ENCODE results near the gene PLAAT5.

Gene PLAAT5

GRCh38 chr11:63516109-63516508 is 25.1 kb upstream of the PLAAT5 start:
- TF ChIP-seq PAX5 (IDR thresholded peaks at IDR 0.05; ENCODE audit: insufficient read depth, low read length, severe bottlenecking) (no peak), POLR2AphosphoS5 (IDR thresholded peaks at IDR 0.05; ENCODE audit: low read depth, low read length) (no peak), SPI1 (IDR thresholded peaks at IDR 0.05; ENCODE audit: low read depth, low read length) (no peak), POLR2A (IDR thresholded peaks at IDR 0.05; ENCODE audit: low read depth, low read length) (no peak), TAF1 (IDR thresholded peaks at IDR 0.05; ENCODE audit: low read depth, low read length) (no peak), POU2F2 (IDR thresholded peaks at IDR 0.05; ENCODE audit: low read depth, low read length) (no peak)
- no peak for FAIRE-seq
- no peak for DNase-seq (ENCODE audit: insufficient read length, low spot score)

- DNase-seq (ENCODE audit: insufficient read length, low spot score) (no peak), FAIRE-seq (no peak)
- TF ChIP-seq PAX5 (IDR thresholded peaks at IDR 0.05; ENCODE audit: insufficient read depth, low read length, severe bottlenecking) (no peak), SPI1 (IDR thresholded peaks at IDR 0.05; ENCODE audit: low read depth, low read length) (no peak), POU2F2 (IDR thresholded peaks at IDR 0.05; ENCODE audit: low read depth, low read length) (no peak), TAF1 (IDR thresholded peaks at IDR 0.05; ENCODE audit: low read depth, low read length) (no peak), POLR2AphosphoS5 (IDR thresholded peaks at IDR 0.05; ENCODE audit: low read depth, low read length) (no peak), POLR2A (IDR thresholded peaks at IDR 0.05; ENCODE audit: low read depth, low read length) (no peak)
Measured at GRCh38 chr11:63512816-63513215, 21.8 kb upstream of the PLAAT5 start.

GRCh38 chr11:63511048-63511748 is 20.2 kb upstream of the PLAAT5 start:
- no peak for FAIRE-seq
- TF ChIP-seq POLR2AphosphoS5 (IDR thresholded peaks at IDR 0.05; ENCODE audit: low read depth, low read length) = no peak
- no peak for TF ChIP-seq SPI1 (IDR thresholded peaks at IDR 0.05; ENCODE audit: low read depth, low read length)
- TF ChIP-seq PAX5 (IDR thresholded peaks at IDR 0.05; ENCODE audit: insufficient read depth, low read length, severe bottlenecking) = no peak
- TF ChIP-seq POU2F2 (IDR thresholded peaks at IDR 0.05; ENCODE audit: low read depth, low read length) = no peak
- DNase-seq (ENCODE audit: insufficient read length, low spot score) = no peak

- DNase-seq (ENCODE audit: insufficient read length, low spot score) = no peak
- FAIRE-seq = no peak
- TF ChIP-seq TAF1 (IDR thresholded peaks at IDR 0.05; ENCODE audit: low read depth, low read length) (no peak), POU2F2 (IDR thresholded peaks at IDR 0.05; ENCODE audit: low read depth, low read length) (no peak), POLR2AphosphoS5 (IDR thresholded peaks at IDR 0.05; ENCODE audit: low read depth, low read length) (no peak), SPI1 (IDR thresholded peaks at IDR 0.05; ENCODE audit: low read depth, low read length) (no peak), POLR2A (IDR thresholded peaks at IDR 0.05; ENCODE audit: low read depth, low read length) (no peak), PAX5 (IDR thresholded peaks at IDR 0.05; ENCODE audit: insufficient read depth, low read length, severe bottlenecking) (no peak)
Measured at GRCh38 chr11:63510360-63511047, 19.5 kb upstream of the PLAAT5 start.

- FAIRE-seq = no peak
- peak; percentile 33; the same call in 1 of the 2 replicates for TF ChIP-seq SPI1 (IDR thresholded peaks at IDR 0.05; ENCODE audit: low read depth, low read length)
- no peak for TF ChIP-seq POU2F2 (IDR thresholded peaks at IDR 0.05; ENCODE audit: low read depth, low read length)
Measured at GRCh38 chr11:63508745-63509144, 17.8 kb upstream of the PLAAT5 start.

GRCh38 chr11:63508009-63508408 is 17.0 kb upstream of the PLAAT5 start:
- FAIRE-seq = no peak
- TF ChIP-seq PAX5 (IDR thresholded peaks at IDR 0.05; ENCODE audit: insufficient read depth, low read length, severe bottlenecking) (no peak), POLR2AphosphoS5 (IDR thresholded peaks at IDR 0.05; ENCODE audit: low read depth, low read length) (no peak), POU2F2 (IDR thresholded peaks at IDR 0.05; ENCODE audit: low read depth, low read length) (no peak), TAF1 (IDR thresholded peaks at IDR 0.05; ENCODE audit: low read depth, low read length) (no peak), POLR2A (IDR thresholded peaks at IDR 0.05; ENCODE audit: low read depth, low read length) (no peak), SPI1 (IDR thresholded peaks at IDR 0.05; ENCODE audit: low read depth, low read length) (no peak)
- no peak for DNase-seq (ENCODE audit: insufficient read length, low spot score)

More at GRCh38 chr11:63508745-63509144, 17.8 kb upstream of the PLAAT5 start:
- DNase-seq (ENCODE audit: insufficient read length, low spot score) = no peak

- no peak for DNase-seq (ENCODE audit: insufficient read length, low spot score)
Measured at GRCh38 chr11:63507511-63507910, 16.5 kb upstream of the PLAAT5 start.

GRCh38 chr11:63506876-63507275 is 15.9 kb upstream of the PLAAT5 start:
- DNase-seq (ENCODE audit: insufficient read length, low spot score) (no peak), FAIRE-seq (no peak)
- TF ChIP-seq PAX5 (IDR thresholded peaks at IDR 0.05; ENCODE audit: insufficient read depth, low read length, severe bottlenecking) (no peak), POU2F2 (IDR thresholded peaks at IDR 0.05; ENCODE audit: low read depth, low read length) (no peak), POLR2A (IDR thresholded peaks at IDR 0.05; ENCODE audit: low read depth, low read length) (no peak), POLR2AphosphoS5 (IDR thresholded peaks at IDR 0.05; ENCODE audit: low read depth, low read length) (no peak), SPI1 (IDR thresholded peaks at IDR 0.05; ENCODE audit: low read depth, low read length) (no peak), TAF1 (IDR thresholded peaks at IDR 0.05; ENCODE audit: low read depth, low read length) (no peak)

More at GRCh38 chr11:63507511-63507910, 16.5 kb upstream of the PLAAT5 start:
- TF ChIP-seq PAX5 (IDR thresholded peaks at IDR 0.05; ENCODE audit: insufficient read depth, low read length, severe bottlenecking) = no peak
- TF ChIP-seq POLR2A (IDR thresholded peaks at IDR 0.05; ENCODE audit: low read depth, low read length) = no peak
- no peak for TF ChIP-seq POU2F2 (IDR thresholded peaks at IDR 0.05; ENCODE audit: low read depth, low read length)
- no peak for TF ChIP-seq TAF1 (IDR thresholded peaks at IDR 0.05; ENCODE audit: low read depth, low read length)
- TF ChIP-seq POLR2AphosphoS5 (IDR thresholded peaks at IDR 0.05; ENCODE audit: low read depth, low read length) = no peak
- TF ChIP-seq SPI1 (IDR thresholded peaks at IDR 0.05; ENCODE audit: low read depth, low read length) = no peak
- FAIRE-seq = no peak

- TF ChIP-seq TAF1 (IDR thresholded peaks at IDR 0.05; ENCODE audit: low read depth, low read length) = no peak
- FAIRE-seq = no peak
- DNase-seq (ENCODE audit: insufficient read length, low spot score) = no peak
Measured at GRCh38 chr11:63505857-63506528, 15.0 kb upstream of the PLAAT5 start, which contains the start of gene LGALS12. Gene LGALS12 (plus strand): TSS chr11:63506084. CDS start chr11:63506459, 375 bp downstream.
